Progenitor cell of endocrine pancreas (in vitro differentiated cells): ENCODE results near the gene TTLL1. TPM values are rescaled to one million over a fixed set of nuclear protein-coding genes. Genes with fewer than 3 reads are reported as not detected.

Source experiments
- DNase-seq: peaks from one replicate; pipeline ENCODE4 v3.0.0; 2021; ENCODE audit warnings: low spot score; ENCODE audit not compliant: unreplicated experiment
- H3K27ac Mint-ChIP-seq: 2 replicates; pipeline ENCODE4 v1.8.0; 2021; ENCODE audit warnings: mild to moderate bottlenecking, moderate library complexity, mixed read lengths
- H3K27me3 Mint-ChIP-seq: 2 replicates; pipeline ENCODE4 v1.8.0; 2021; ENCODE audit warnings: mixed read lengths
- H3K36me3 Mint-ChIP-seq: 2 replicates; pipeline ENCODE4 v1.8.0; 2022; ENCODE audit warnings: mixed read lengths; ENCODE audit not compliant: insufficient read depth
- H3K4me1 Mint-ChIP-seq: 2 replicates; pipeline ENCODE4 v1.8.0; 2021; ENCODE audit warnings: low read depth, mixed read lengths
- H3K4me3 Mint-ChIP-seq: 2 replicates; pipeline ENCODE4 v1.8.0; 2021; ENCODE audit warnings: low read depth, mild to moderate bottlenecking, moderate library complexity, mixed read lengths
- H3K9me3 Mint-ChIP-seq: 2 replicates; pipeline ENCODE4 v1.8.0; 2021; ENCODE audit warnings: low read depth, mixed read lengths
- total RNA-seq: library from RNA; stranded (reverse); gene quantifications from 2 replicates; pipeline ENCODE4 v1.2.1, GENCODE V29; 2021
- TF ChIP-seq, protein P1 (sequence below): fragments of 200-600 bp; sonication (generic); IDR thresholded peaks from one replicate; pipeline ENCODE4 v1.5.0; 2021; ENCODE audit warnings: antibody characterized with exemption, mild to moderate bottlenecking; ENCODE audit not compliant: unreplicated experiment

Gene TTLL1
- total RNA-seq, 1 donor from 2014 or later = 11.9 TPM

DNA sequence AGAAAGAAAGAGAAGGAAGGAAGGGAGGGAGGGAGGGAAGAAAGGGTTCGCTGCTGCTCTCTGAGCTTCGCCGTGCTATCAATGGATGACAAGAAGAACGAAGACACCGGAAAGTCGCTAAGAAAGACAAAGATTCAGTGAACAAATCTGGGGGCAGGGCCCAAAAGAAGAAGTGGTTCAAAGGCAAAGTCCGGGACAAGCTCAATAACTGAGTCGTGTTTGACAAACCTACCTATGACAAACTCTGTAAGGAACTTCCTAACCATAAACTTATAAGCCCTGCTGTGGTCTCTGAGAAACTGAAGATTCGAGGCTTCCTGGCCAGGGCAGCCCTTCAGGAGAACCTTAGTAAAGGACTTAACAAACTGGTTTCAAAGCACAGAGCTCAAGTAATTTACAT is 2.9 kb upstream of the TTLL1 start:
- no peak overlapping the region for H3K27ac Mint-ChIP-seq
- no peak overlapping the region for H3K4me3 Mint-ChIP-seq

DNA sequence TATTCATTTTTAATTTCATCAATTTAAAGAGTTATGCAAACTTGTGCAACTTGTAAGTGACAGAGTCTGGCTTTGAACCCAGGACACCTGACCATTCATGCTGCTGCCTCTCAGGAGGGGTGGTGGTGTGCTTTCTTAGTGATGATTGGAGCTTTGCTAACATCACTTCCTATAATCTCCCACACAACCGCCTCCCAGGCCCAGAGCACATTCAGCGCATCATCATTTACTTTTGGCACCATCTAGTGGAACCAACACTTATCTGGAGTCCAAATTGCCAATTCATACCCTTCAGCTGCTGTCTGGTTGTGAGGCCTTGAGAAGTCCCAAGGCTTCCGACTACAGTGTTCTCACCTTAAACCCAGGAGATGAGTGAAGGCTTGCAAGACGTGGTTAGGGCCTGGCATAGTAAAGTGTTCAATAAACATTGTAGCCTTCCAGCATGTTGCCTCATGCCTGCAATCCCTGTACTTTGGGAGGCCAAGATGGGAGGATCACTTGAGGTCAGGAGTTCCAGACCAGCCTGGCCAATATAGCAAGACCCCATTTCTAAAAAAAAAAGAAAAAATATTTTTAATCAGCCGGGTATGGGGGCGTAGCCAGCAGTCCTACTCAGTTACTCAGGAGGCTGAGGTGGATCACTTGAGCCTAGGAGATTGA is 1.1 kb upstream of the TTLL1 start:
- no peaks in the 10 kb centered on the region for H3K9me3 Mint-ChIP-seq
- TF ChIP-seq, protein P1, sequence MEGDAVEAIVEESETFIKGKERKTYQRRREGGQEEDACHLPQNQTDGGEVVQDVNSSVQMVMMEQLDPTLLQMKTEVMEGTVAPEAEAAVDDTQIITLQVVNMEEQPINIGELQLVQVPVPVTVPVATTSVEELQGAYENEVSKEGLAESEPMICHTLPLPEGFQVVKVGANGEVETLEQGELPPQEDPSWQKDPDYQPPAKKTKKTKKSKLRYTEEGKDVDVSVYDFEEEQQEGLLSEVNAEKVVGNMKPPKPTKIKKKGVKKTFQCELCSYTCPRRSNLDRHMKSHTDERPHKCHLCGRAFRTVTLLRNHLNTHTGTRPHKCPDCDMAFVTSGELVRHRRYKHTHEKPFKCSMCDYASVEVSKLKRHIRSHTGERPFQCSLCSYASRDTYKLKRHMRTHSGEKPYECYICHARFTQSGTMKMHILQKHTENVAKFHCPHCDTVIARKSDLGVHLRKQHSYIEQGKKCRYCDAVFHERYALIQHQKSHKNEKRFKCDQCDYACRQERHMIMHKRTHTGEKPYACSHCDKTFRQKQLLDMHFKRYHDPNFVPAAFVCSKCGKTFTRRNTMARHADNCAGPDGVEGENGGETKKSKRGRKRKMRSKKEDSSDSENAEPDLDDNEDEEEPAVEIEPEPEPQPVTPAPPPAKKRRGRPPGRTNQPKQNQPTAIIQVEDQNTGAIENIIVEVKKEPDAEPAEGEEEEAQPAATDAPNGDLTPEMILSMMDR = no peak
- H3K27ac Mint-ChIP-seq = no peak overlapping the region
- no peak for DNase-seq
- H3K4me3 Mint-ChIP-seq = peak overlapping the region; percentile 55
- no peaks in the 10 kb centered on the region for H3K27me3 Mint-ChIP-seq
- no peaks in the 10 kb centered on the region for H3K4me1 Mint-ChIP-seq
- peaks cover 3% of the 10 kb centered on the region for H3K36me3 Mint-ChIP-seq

More for the DNA sequence above, 2.9 kb upstream of the TTLL1 start:
- no peak for DNase-seq
- Mint-ChIP-seq H3K4me1 (no peaks in the 10 kb centered on the region), H3K36me3 (peaks cover 2% of the 10 kb centered on the region), H3K27me3 (no peaks in the 10 kb centered on the region), H3K9me3 (peaks cover 7% of the 10 kb centered on the region)
- TF ChIP-seq, protein P1 = no peak

DNA sequence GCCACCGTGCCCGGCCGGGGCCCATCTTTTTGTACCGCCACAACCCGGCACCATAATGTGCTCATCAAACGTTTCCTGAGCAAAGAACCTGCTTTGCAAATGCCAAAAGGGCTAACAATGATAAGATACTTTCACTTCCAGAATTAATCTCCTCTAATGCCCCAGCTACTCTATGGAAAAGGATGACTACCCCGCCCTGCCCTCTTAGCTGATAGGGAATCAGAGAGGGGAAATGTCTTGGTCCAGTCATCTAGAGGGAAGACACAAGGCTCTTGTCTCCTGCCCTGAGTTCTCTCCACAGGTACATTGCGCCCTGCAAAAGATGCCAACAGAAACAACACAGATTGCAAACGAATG is 586 bp downstream of the TTLL1 start:
- no peaks in the 10 kb centered on the region for H3K9me3 Mint-ChIP-seq
- peak overlapping the region; percentile 77 for H3K4me3 Mint-ChIP-seq
- H3K27ac Mint-ChIP-seq = peak overlapping the region; percentile 27

DNA sequence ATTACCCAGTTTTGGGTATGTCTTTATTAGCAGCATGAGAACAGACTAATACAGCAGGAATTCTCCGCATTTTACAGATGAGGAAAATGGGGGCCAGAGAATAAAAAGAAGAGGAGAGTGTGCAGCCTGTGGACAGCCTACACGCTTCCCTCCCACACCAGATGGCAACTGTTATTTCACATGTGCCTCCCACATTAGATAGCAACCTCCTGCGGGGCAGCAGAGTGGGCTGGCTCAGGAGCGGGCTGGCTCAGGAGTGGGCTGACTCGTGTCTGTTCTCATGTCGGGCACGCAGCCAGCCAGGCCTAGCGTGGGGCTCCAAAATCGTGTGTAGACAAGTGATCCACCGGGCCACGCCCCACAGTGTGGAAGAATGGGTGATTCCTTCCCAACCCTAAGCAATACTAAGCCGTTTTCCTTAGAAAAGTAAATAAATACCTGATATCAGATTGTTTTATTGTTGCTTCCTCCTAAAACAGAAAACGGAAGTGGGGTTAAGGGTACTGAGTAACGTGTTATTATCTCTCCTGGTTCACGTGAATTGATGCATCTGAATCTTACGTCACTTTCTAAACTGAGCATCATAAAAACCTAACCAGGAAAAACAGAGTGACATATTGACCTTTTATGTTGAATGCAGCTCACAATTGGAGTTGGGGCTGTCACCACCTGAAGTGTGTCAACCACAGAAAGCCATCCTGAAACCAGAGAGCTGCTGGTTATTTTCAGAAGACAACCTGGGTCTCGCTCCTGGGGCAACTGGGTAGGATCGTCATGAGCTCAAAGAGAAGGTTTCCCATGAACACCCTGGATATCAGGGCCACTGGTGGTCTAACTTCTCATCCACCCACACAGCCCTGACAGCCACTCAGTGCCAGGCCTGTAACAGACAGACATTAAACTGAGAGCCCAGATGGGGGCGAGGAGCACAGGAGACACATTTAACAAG is 3.3 kb downstream of the TTLL1 start:
- Mint-ChIP-seq H3K27ac (peak overlapping the region; percentile 25), H3K9me3 (no peaks in the 10 kb centered on the region), H3K27me3 (no peaks in the 10 kb centered on the region), H3K4me3 (no peak overlapping the region), H3K36me3 (peaks cover 4% of the 10 kb centered on the region), H3K4me1 (no peaks in the 10 kb centered on the region)
- TF ChIP-seq, protein P1 = no peak
- no peak for DNase-seq

More for the DNA sequence above, 586 bp downstream of the TTLL1 start:
- Mint-ChIP-seq H3K4me1 (no peaks in the 10 kb centered on the region), H3K36me3 (peaks cover 4% of the 10 kb centered on the region), H3K27me3 (no peaks in the 10 kb centered on the region)
- no peak for DNase-seq
- TF ChIP-seq, protein P1 = no peak

DNA sequence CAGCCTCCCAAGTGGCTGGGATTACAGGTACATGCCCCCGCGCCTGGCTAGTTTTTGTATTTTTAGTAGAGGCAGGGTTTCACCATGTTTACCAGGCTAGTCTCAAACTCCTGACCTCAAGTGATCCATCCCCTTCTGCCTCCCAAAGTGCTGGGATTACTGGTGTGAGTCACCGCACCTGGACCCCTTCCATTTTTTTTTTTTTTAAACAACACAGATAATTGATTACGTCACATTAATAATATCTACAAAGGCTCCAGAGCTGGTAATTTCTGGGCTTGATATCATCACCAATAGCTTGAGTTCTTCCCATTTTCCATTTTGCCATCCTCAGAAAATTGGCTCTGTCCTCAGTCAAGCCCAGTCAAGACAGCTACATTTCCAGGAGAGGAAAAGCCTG is 7.2 kb downstream of the TTLL1 start:
- Mint-ChIP-seq H3K27ac (no peak overlapping the region), H3K4me1 (peaks cover 5% of the 10 kb centered on the region), H3K9me3 (no peaks in the 10 kb centered on the region), H3K36me3 (peaks cover 6% of the 10 kb centered on the region), H3K27me3 (no peaks in the 10 kb centered on the region), H3K4me3 (no peak overlapping the region)
- TF ChIP-seq, protein P1 = no peak
- no peak for DNase-seq
